Muscle of leg (tissue), 11 donors: Measurements from ENCODE around the gene OR2T34. TPM values are rescaled to one million over a fixed set of nuclear protein-coding genes. Genes with fewer than 3 reads are reported as not detected.
"Not testable (repeated sequence)": the region's sequence is repeated elsewhere in the genome, so short reads cannot be mapped to it uniquely, and the experiment has no call there.

Experiments used
- DNase-seq: peaks from one replicate; pipeline ENCODE4 v3.0.0; 2013
- H3K27ac ChIP-seq: one replicate; pipeline ENCODE4 v1.5.1; 2013; ENCODE audit warnings: mild to moderate bottlenecking, low read length, control low read depth
- H3K27me3 ChIP-seq: one replicate; pipeline ENCODE4 v1.6.1; 2013; ENCODE audit warnings: low read length; ENCODE audit not compliant: control insufficient read depth, insufficient read depth
- H3K36me3 ChIP-seq: one replicate; pipeline ENCODE4 v1.6.1; 2013; ENCODE audit warnings: low read length; ENCODE audit not compliant: control insufficient read depth, insufficient read depth
- H3K4me1 ChIP-seq: one replicate; pipeline ENCODE4 v1.6.1; 2013; ENCODE audit warnings: low read length; ENCODE audit not compliant: control insufficient read depth, insufficient read depth
- H3K4me3 ChIP-seq: one replicate; pipeline ENCODE4 v1.5.1; 2013; ENCODE audit warnings: low read length, control low read depth
- H3K9me3 ChIP-seq: replicated peaks from 2 replicates; pipeline ENCODE4 v1.6.1; 2013; ENCODE audit warnings: low read depth, low read length; ENCODE audit not compliant: control insufficient read depth
- WGBS: methylation state at CpG from one replicate; pipeline ENCODE4 v1.1.5; 2013; ENCODE audit warnings: missing lambda C conversion rate; ENCODE audit not compliant: insufficient coverage; 5-methylcytosine and 5-hydroxymethylcytosine counted together
- polyA plus RNA-seq, 8 donors: library from polyadenylated mRNA; unstranded; fragments of 120-200 nt; gene quantifications; one replicate each; pipeline versions ENCODE4 v1.2.1 to v1.2.3, GENCODE V29; 2013; ENCODE audit warnings: inconsistent platforms in 1 of 8, low replicate concordance in 1 of 8; ENCODE audit not compliant: insufficient read length in 8 of 8, insufficient read depth in 1 of 8
- total RNA-seq: library from RNA; stranded (reverse); fragments of 120-200 nt; gene quantifications from one replicate; pipeline ENCODE4 v1.2.4, GENCODE V29; 2013

Gene OR2T34
- total and polyA plus RNA-seq, 9 donors = not detected

GRCh38 chr1:248596615-248597014, 22.1 kb upstream of the OR2T34 start:
- no peak for DNase-seq
- Histone ChIP-seq H3K27ac (no peak overlapping the region), H3K36me3 (no peaks in the 10 kb centered on the region), H3K9me3 (peaks cover 34% of the 10 kb centered on the region), H3K27me3 (no peaks in the 10 kb centered on the region), H3K4me1 (no peaks in the 10 kb centered on the region), H3K4me3 (no peak overlapping the region)
- WGBS = no CpG with 5 or more reads among the region's 2 CpGs

DNA sequence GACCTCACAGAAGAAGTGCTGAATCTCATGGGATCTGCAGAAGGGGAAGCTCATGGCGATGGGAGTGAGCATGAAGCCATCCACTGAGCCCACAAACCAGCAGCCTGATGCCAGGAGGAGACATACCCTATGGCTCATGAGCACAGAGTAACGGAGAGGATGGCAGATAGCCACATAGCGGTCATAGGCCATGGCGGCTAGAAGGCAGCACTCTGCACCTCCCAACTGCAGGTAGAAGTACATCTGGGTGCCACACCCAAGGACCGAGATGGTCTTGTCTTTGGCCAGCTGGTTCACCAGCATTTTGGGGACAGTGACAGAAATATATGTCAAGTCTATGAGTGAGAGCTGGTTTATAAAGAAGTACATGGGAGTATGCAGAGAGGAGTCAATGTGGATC, 18.7 kb upstream of the OR2T34 start:
- no peaks in the 10 kb centered on the region for H3K36me3 ChIP-seq
- no peak overlapping the region for H3K27ac ChIP-seq
- H3K27me3 ChIP-seq = no peaks in the 10 kb centered on the region
- no peak overlapping the region for H3K4me3 ChIP-seq
- H3K9me3 ChIP-seq = peaks cover 22% of the 10 kb centered on the region
- 90% methylated on average over 5 of the region's 5 CpGs for WGBS
- DNase-seq = no peak
- H3K4me1 ChIP-seq = no peaks in the 10 kb centered on the region

DNA sequence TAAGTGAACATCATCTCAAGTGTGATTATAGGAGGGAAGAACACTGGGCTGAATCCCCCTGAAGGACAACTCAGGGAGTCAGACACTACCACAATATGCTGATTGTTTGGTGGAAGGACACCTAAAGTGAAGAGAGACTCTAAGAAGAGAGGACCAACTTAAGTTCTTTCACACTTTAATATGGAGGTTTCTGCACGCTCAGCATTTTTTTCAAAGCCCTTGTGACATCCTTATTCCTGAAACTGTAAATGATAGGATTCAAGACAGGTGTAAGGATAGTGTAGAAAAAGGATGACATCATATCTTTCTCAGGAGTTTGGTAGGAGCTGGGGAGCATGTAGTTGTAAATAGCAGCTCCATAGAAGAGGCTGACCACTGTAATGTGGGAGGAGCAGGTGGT, 18.1 kb upstream of the OR2T34 start:
- H3K36me3 ChIP-seq = no peaks in the 10 kb centered on the region
- no CpG with 5 or more reads among the region's 1 CpG for WGBS
- no peaks in the 10 kb centered on the region for H3K4me1 ChIP-seq

DNA sequence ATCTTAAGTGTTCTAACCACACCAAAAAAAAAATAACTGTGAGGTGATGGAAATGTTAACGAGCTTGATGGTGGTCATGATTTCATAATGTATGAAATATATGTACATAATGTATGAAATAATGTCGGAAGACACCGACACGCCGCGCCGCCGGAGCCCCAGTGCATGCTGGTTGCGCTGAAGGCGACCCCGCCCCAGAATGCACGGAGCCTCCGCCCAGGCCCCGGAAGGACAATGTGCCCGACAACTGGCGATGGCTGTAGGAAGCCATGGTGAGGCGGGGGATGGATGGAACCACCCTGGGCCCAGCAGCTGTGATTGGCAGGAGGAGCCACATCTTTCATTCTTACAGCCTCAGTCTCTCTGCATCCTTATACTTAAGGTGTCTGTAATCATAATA, 15.5 kb upstream of the OR2T34 start:
- no peak for DNase-seq
- H3K4me1 ChIP-seq = no peaks in the 10 kb centered on the region
- H3K9me3 ChIP-seq = peaks cover 14% of the 10 kb centered on the region
- no peak overlapping the region for H3K27ac ChIP-seq
- H3K4me3 ChIP-seq = no peak overlapping the region
- no peaks in the 10 kb centered on the region for H3K27me3 ChIP-seq
- H3K36me3 ChIP-seq = no peaks in the 10 kb centered on the region
- 92% methylated on average over 11 of the region's 17 CpGs for WGBS

More for the DNA sequence above, 18.1 kb upstream of the OR2T34 start:
- no peak for DNase-seq
- Histone ChIP-seq H3K27ac (no peak overlapping the region), H3K27me3 (no peaks in the 10 kb centered on the region), H3K4me3 (no peak overlapping the region), H3K9me3 (peaks cover 20% of the 10 kb centered on the region)

DNA sequence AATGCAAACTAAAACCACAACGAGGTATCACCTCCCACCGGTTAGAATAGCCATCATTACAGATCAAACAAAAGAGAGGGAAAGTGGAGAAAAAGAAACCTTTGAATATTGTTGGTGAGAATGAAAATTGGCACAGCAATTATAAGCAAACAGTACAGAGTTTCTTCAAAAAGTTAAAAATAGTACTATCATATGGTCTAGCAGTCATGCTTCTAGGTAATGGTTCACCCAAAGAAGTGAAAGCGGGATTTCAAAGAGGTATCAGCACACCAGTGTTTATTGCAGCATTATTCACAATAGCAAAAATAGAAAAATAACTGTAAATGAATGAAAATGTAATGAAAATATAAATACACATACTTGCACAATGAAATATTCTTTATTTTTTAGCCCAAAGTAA, 14.8 kb upstream of the OR2T34 start:
- WGBS = no CpG with 5 or more reads among the region's 3 CpGs
- H3K27ac ChIP-seq = no peak overlapping the region
- no peak overlapping the region for H3K4me3 ChIP-seq
- H3K36me3 ChIP-seq = no peaks in the 10 kb centered on the region
- H3K9me3 ChIP-seq = peaks cover 14% of the 10 kb centered on the region
- no peaks in the 10 kb centered on the region for H3K4me1 ChIP-seq
- no peaks in the 10 kb centered on the region for H3K27me3 ChIP-seq
- no peak for DNase-seq

DNA sequence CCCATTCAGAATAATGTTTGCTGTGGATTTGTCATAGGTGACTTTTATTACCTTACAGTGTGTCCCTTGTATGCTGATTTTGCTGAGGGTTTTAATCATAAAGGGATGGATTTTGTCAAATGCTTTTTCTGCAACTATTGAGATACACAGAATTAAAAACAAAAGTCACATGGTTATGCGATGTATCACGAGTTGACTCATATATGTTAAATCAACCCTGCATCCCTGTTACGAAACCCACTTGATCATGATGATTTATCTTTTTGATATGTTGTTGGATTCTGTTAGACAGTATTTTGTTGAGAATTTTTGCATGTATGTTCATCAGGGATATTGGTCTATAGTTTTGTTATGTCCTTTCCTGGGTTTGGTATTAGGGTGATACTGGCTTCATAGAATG, 10.7 kb upstream of the OR2T34 start:
- no peaks in the 10 kb centered on the region for H3K4me1 ChIP-seq
- H3K27ac ChIP-seq = no peak overlapping the region
- no peaks in the 10 kb centered on the region for H3K36me3 ChIP-seq
- DNase-seq = no peak
- H3K9me3 ChIP-seq = no peaks in the 10 kb centered on the region
- no peaks in the 10 kb centered on the region for H3K27me3 ChIP-seq
- no CpG with 5 or more reads among the region's 3 CpGs for WGBS
- no peak overlapping the region for H3K4me3 ChIP-seq

DNA sequence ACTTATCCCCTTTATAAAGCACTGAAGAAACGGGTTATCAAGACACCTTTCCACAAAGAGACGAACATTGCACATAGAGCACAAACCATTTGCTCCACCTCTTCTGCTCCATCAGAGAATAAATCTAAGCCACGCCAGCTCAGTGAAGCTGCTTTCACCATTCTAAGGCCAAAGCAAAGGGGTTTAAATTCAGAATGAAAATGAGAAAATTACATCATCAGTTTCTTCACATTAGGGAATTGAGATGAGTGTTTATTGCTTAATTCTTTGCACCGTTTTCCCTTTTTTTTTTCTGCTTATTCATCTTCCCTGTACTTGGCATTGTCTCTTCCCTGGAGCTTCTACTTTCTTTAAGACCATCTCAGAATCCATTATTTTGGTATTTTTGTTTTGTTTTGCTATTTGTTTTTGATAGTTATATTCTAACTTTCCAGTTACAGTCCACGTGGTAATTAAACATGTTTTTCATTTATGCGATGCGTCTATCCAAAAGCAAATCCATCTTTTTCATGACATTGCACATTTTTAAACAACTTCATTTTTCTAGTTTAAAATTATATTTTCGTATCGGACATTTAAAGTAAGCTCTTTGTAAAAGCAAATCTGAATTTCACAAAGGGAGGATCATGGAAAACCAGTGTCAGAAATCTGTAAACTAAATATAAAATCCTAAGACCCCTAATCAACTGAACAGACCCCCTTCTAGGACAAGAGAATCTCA, 1.9 kb upstream of the OR2T34 start:
- Histone ChIP-seq H3K4me1 (no peaks in the 10 kb centered on the region), H3K36me3 (no peaks in the 10 kb centered on the region), H3K27me3 (no peaks in the 10 kb centered on the region), H3K4me3 (no peak overlapping the region), H3K9me3 (peaks cover 7% of the 10 kb centered on the region), H3K27ac (no peak overlapping the region)
- no CpG with 5 or more reads among the region's 9 CpGs for WGBS
- DNase-seq = no peak

GRCh38 chr1:248573856-248574255, 701 bp downstream of the OR2T34 start:
- H3K27ac ChIP-seq, H3K9me3 ChIP-seq, H3K4me1 ChIP-seq, H3K27me3 ChIP-seq, DNase-seq, H3K4me3 ChIP-seq, H3K36me3 ChIP-seq: not testable (repeated sequence)
- WGBS = no CpG with 5 or more reads among the region's 8 CpGs

GRCh38 chr1:248572049-248572448, 2.5 kb downstream of the OR2T34 start:
- H3K9me3 ChIP-seq = not testable (repeated sequence)
- no CpG with 5 or more reads among the region's 1 CpG for WGBS

DNA sequence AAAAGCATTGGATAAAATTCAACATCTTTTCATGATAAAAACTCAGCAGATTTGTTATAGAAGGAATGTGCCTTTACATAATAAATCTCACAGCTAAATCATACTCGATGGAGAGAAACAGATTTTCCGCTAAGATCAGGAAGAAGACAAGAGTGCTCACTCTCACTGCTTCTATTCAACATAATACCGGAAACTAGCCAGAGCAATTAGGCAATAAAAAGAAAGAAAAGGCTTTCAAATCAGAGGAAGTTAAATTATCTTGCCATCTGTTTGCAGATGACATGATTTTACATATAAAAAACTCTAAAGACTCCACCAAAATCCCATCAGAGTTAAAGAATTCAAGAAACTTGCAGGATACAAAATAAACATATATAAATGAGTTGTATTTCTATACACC, 3.7 kb downstream of the OR2T34 start:
- not testable (repeated sequence) for H3K36me3 ChIP-seq, H3K4me3 ChIP-seq, H3K27ac ChIP-seq, H3K4me1 ChIP-seq, H3K9me3 ChIP-seq, DNase-seq, H3K27me3 ChIP-seq
- whole genome bisulfite sequencing = no CpG with 5 or more reads among the region's 3 CpGs

More at GRCh38 chr1:248572049-248572448, 2.5 kb downstream of the OR2T34 start:
- not testable (repeated sequence) for H3K4me3 ChIP-seq, H3K4me1 ChIP-seq, H3K27ac ChIP-seq, H3K27me3 ChIP-seq, DNase-seq, H3K36me3 ChIP-seq

- H3K27ac ChIP-seq, H3K4me1 ChIP-seq, H3K4me3 ChIP-seq, H3K9me3 ChIP-seq, DNase-seq, H3K36me3 ChIP-seq, H3K27me3 ChIP-seq: not testable (repeated sequence)
- WGBS = no CpG with 5 or more reads among the region's 2 CpGs
Observed at GRCh38 chr1:248569049-248569448, 5.5 kb downstream of the OR2T34 start.
